GM12892 (cell line): ENCODE results near the gene ADGRL2.

Source experiments
- POLR2A ChIP-seq: IDR thresholded peaks from 2 replicates; pipeline ENCODE4 v1.6.1; 2011; ENCODE audit warnings: low read depth, low read length, control low read depth
- POLR2AphosphoS5 ChIP-seq: IDR thresholded peaks from 2 replicates; pipeline ENCODE4 v1.6.1; 2011; ENCODE audit warnings: low read depth, low read length, control low read depth

DNA sequence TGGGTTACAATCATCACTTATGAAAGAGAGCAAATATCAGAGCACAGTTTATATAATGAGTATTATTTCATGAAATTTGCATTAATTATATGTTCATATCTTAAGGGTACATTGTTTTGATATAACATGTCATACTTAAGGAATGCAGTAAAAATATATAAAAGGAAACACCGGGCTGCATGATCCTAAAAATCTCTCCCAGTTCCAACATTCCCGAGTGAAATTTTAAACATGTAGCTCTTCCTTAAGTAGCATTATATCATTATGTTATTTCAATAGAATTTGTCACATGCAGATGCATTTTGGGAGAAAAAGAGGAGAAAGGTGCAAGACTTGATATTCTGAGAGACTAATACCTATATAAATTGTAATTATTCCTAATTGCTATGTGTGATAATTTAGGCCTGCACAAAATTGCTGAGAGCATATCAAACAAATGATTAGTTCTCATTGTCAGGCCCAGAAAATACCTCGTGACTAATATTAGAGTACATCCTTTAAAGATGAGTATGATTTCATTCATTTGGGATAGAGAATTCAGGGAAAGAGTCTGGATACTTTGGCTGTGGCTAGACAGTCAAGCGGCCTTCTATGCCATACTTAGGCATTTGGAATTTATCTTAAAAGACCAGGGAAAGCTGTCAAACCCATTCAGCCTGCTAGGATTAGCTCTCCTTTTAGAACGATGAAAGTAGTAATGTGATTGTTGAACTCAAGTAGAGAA lies 86.8 kb downstream of the ADGRL2 start:
- TF ChIP-seq POLR2A (no peak), POLR2AphosphoS5 (no peak)
